ENCODE data around the gene PHKA2.

The PHKA2 gene

GRCh38 chrX:18889346-18890048 is 94.4 kb downstream of the PHKA2 start:
- no peak for DNase-seq (ENCODE audit: low read depth)

DNA sequence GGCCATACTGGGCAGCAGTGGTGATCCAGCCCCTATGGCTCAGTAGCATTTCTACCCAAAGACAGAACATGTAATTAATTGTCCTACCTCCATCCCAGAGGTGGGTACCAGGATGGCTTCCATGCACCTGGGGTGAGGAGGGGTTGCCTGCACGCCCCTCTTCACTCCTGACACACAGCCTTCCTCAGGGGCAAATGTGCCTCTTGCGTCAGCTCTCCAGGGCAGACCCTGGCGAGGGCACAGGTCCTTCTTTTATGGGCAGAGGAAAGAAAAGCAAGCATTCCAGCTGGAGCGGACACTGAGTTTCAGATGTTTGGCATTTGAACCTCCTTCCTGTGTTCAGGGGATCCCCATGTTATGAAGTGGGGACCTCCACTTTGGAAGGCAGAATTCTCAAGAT is 95.6 kb downstream of the PHKA2 start:
- DNase-seq (ENCODE audit: low read depth): no peak

- DNase-seq (ENCODE audit: low read depth): no peak
These were observed 96.1 kb downstream of the PHKA2 start for GRCh38 chrX:18887825-18888212.

DNA sequence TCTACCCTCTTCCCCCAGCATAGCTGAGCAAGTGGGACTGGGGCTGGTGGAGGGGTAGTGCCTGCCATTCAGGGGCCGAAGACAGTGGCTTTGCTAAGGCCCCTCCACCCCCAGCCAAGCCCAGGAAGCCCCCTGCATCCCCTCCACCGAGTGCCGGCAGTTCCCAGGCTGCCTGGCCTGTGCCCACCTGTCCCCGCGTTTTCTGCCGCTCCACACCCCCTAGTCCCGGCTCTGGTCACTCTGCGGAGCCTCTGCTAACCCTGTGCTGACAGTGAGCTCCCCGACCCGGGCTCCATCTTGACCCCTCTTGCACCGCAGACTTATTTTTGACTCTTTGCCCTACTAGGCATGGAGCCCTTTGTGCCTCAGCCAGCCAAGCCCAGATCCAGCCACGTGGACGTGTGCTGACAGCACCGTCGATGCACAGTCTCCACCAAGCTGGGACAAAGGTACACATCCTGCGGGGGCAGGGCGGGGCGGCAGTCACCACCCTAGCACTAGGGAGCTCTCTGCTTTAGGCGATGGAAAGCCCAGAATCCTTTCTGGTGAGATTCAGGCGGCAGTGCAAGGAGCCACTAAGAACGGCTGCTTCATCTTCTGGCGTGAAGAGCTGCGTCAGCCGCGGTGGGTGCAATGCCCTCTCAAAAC is 96.6 kb downstream of the PHKA2 start:
- DNase-seq (ENCODE audit: low read depth): no peak

GRCh38 chrX:18886344-18887161 is 97.4 kb downstream of the PHKA2 start:
- peak; percentile 7 for DNase-seq (ENCODE audit: low read depth)

GRCh38 chrX:18886005-18886343 is 97.9 kb downstream of the PHKA2 start:
- DNase-seq (ENCODE audit: low read depth): no peak

DNA sequence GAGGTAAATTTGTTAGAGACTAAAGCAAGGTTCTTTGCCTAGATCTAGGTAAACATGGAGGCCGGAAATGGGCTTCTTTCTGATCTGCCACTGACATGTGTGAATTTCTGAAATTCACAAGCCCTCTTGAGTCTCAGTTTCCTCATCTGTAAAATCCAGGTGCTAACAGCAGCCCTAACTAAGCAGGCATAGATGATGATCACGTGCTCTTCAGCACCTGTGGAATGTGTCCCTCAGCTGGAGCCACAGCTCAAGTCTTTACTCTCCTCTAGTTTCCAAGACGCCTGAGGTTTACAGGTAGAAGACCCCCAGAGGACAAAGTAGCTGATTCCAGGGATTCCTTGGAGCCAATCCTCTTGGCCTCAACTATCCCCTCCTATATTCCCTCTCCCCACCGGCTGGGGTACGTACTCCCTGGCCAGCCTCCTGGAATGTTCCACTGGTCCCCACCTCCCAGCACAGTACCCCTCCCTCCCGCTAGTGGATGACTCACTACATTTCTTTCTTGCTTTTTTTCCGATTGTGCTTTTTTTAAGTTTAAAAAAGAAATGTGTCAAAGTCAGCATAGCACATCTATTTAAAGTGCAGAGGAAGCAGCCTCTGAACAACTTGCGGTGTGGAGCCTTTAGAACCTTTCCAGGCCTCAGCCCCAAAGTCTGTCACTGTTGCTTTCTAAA is 98.4 kb downstream of the PHKA2 start:
- DNase-seq (ENCODE audit: low read depth): no peak

- DNase-seq (ENCODE audit: low read depth): no peak
These were observed 99.0 kb downstream of the PHKA2 start for GRCh38 chrX:18884916-18885315.

DNA sequence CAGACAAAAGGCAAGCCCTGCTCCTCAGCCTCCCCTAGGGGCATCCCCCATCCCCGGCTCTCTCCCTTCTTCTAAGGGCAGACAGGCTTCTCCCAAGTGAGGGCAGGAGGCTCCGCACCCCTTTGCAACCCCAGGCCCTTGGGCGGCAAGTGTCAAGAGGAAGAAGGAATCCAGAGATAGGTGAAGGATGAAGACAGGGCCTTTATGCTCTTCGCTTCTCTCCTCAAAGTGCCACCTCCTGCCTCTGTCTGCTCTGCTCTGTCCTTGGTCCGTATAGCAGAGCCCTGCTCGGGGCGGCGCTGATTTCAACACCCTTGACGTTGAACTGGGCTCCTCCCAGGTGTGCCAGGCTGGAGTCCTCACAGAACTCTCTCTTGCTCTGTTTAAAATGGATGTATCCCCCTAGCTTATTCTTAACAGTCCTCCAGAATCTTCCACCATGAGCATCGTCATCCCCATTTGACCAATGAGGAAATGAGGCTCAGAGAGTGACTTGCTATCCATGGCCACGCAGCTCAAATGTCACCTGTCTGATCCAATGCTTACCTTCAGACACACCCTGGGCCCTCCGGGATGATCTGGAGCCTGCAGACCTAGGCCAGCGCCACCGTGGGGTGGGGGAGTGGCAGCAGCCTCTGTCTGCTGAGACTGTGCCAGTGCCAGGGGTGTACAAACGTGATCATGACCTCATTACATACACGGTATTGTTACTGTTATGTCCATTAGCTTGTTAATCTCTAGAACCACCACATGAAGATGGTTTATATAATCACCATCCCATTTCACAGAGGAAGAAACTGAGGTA is 99.8 kb downstream of the PHKA2 start:
- no peak for DNase-seq (ENCODE audit: low read depth)

DNA sequence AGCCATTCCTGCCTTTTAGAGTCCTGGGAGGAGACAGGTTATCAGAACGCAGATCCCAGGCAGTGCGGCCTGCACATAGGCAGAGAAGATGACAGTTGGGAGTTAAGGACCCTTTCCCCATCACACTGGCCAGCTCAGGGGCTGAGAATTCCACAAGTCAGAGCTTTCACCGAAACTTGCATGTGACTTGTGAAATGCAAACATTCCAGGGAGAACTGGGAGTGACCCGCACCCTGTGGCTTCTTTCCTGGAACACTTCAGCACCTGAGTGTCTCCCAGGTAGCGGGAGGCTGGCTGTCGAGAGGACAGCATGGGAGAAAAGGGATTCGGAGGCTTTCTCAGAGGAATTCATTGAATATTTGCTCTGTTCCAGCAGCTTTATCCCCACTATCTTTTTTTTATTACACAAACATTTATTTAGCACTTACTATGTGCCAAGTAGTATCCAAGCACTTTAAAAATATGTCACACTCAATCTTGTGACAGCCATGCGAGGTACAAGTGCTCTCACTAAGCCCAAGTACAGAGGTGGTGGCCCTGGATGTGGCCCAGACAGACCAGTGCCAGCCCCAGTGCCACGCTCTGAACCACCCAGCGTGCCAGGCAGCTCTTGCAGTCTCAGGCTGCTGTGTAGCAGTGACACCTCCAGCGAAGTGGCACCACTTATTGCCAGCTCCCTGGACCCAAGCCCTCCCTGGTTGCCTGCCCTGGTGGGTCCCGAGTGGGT is 100.5 kb downstream of the PHKA2 start:
- no peak for DNase-seq (ENCODE audit: low read depth)

- no peak for DNase-seq (ENCODE audit: low read depth)
These were observed 104.8 kb downstream of the PHKA2 start for GRCh38 chrX:18879144-18879543.

GRCh38 chrX:18877469-18877868 is 106.4 kb downstream of the PHKA2 start:
- DNase-seq (ENCODE audit: low read depth): no peak

DNA sequence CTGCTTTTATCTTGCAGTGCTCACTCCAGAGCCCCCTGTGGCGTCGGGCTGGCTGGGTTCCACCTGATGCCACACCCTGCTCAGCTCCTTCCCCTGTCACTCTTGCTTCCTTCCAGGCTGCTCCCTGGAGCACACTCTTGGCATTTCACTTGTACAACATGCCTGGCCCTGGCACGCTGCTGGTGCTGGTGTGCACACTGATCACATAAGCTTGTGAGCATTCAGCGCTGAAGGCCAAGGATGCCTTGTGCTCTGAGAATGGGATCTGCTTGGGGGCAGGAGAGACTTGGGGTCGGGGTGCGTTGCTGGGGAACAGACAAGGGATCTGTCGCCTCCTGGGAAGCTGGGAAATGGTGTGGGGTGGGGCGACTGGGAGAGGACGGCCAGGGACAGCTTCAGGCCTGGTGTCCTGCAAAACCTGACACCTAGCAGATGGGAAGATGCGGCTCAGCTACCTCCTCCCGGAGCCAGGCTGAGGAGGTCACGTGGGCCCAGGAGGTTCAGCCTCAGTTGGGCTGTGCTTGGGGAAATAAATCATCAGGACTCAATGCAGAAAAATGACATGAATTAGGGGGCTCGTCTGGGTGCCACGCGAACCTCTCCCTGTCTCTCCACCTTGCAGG is 108.5 kb downstream of the PHKA2 start:
- DNase-seq (ENCODE audit: low read depth): no peak

DNA sequence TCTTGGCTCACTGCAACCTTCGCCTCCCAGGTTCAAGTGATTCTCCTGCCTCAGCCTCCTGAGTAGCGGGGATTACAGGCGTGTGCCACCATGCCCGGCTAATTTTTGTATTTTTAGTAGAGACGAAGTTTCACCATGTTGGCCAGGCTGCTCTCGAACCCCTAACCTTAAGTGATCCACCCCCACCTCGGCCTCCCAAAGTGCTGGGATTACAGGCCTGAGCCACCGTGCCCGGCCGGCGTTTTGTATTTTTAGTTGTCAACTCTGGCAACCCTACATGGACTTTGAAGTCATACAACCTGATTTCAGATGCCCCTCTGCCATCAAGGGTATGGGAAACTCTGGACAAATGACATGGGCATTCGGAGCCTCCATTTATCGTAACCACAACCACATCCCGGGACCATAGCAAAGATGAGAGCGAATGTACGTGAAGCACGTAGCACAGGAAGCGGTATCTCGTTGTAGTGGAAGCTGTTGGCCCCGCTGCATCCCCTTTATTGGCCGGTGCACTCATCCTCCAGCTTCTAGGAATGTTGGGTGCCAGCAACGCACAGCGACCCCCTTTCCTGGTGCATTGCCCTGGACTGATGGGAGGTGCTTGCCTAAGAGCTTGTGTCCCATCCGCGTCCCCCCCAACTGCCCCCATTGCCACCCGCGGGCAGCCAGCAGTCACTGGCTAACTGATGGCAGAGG is 109.2 kb downstream of the PHKA2 start:
- DNase-seq (ENCODE audit: low read depth): no peak

GRCh38 chrX:18873836-18874235 is 110.1 kb downstream of the PHKA2 start:
- no peak for DNase-seq (ENCODE audit: low read depth)

GRCh38 chrX:18873189-18873791 is 110.6 kb downstream of the PHKA2 start:
- peak; percentile 37 for DNase-seq (ENCODE audit: low read depth)

- DNase-seq (ENCODE audit: low read depth): no peak
These were observed 111.3 kb downstream of the PHKA2 start for GRCh38 chrX:18872621-18873020.

DNA sequence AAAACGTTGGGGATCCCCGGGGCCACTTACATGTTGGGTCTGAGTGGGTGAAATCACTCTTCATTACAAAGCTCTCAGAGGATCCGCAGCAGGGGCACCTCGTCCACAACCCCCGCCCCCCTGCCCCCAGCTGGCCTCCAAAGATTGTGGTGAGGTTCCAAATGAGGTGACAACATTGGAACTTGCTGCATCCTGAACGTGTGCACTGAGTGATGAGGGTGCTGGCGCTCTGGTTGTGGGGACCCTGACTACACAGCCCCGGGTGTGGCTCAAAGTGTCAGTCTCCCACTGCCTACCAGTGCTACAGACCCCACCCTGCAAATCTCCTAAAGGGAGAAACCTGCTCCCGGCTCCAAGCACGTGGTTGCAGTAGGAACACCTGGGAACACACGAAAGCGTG is 111.9 kb downstream of the PHKA2 start:
- no peak for DNase-seq (ENCODE audit: low read depth)

- no peak for DNase-seq (ENCODE audit: low read depth)
These were observed 112.6 kb downstream of the PHKA2 start for GRCh38 chrX:18871161-18871890.

All from GM04504 (cell line).